ENCODE data around the gene CITED4.

Gene CITED4

DNA sequence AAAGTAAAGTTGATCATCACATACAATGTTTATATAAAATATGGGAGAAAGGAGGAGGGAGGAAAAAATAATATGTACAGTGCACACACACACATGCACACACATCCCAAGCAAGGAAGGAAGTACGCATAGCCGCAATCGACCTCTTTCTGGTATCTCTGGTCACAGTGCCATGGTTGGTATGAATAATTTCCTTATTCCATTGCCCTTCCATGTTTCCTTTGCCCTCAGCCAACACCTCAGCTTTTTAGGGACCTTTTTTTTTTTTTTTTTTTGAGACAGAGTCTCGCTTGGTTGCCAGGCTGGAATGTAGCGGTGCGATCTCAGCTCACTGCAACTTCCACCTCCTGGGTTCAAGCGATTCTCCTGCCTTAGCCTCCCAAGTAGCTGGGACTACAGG lies 20.6 kb downstream of the CITED4 start:
- no peak overlapping the region for H3K4me2 ChIP-seq (ENCODE audit: low read length)
- no peaks in the 10 kb centered on the region for H3F3A ChIP-seq (ENCODE audit: insufficient read depth, low read length)
- no peak overlapping the region for H3K27ac ChIP-seq (ENCODE audit: low read depth, low read length, poor library complexity, severe bottlenecking)
- H3K4me1 ChIP-seq (ENCODE audit: insufficient read depth, low read length, severe bottlenecking) = no peaks in the 10 kb centered on the region
- peaks cover 6% of the 10 kb centered on the region; the same call in 1 of the 2 replicates for H3K27me3 ChIP-seq (ENCODE audit: insufficient read depth, low read length)
- H2AFZ ChIP-seq (ENCODE audit: low read length) = no peak overlapping the region
- H3K79me2 ChIP-seq (ENCODE audit: insufficient read depth, low read length) = no peaks in the 10 kb centered on the region
- no peak overlapping the region for H3K9ac ChIP-seq (ENCODE audit: low read length)
- H3K4me3 ChIP-seq (ENCODE audit: low read depth, low read length, poor library complexity, severe bottlenecking) = no peak overlapping the region
- TF ChIP-seq, protein P1, sequence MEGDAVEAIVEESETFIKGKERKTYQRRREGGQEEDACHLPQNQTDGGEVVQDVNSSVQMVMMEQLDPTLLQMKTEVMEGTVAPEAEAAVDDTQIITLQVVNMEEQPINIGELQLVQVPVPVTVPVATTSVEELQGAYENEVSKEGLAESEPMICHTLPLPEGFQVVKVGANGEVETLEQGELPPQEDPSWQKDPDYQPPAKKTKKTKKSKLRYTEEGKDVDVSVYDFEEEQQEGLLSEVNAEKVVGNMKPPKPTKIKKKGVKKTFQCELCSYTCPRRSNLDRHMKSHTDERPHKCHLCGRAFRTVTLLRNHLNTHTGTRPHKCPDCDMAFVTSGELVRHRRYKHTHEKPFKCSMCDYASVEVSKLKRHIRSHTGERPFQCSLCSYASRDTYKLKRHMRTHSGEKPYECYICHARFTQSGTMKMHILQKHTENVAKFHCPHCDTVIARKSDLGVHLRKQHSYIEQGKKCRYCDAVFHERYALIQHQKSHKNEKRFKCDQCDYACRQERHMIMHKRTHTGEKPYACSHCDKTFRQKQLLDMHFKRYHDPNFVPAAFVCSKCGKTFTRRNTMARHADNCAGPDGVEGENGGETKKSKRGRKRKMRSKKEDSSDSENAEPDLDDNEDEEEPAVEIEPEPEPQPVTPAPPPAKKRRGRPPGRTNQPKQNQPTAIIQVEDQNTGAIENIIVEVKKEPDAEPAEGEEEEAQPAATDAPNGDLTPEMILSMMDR (IDR thresholded peaks at IDR 0.05; ENCODE audit: low read length) = no peak
- no peak for TF ChIP-seq EZH2 (IDR thresholded peaks at IDR 0.05; ENCODE audit: borderline replicate concordance, low read length)
- no peaks in the 10 kb centered on the region for H4K20me1 ChIP-seq (ENCODE audit: insufficient read depth, low read length)
- H3K36me3 ChIP-seq (ENCODE audit: insufficient read depth, low read length) = no peaks in the 10 kb centered on the region
- H3K9me3 ChIP-seq (ENCODE audit: low read length) = no peaks in the 10 kb centered on the region
- no peaks in the 10 kb centered on the region for H3K9me2 ChIP-seq (ENCODE audit: low read depth, low read length)

DNA sequence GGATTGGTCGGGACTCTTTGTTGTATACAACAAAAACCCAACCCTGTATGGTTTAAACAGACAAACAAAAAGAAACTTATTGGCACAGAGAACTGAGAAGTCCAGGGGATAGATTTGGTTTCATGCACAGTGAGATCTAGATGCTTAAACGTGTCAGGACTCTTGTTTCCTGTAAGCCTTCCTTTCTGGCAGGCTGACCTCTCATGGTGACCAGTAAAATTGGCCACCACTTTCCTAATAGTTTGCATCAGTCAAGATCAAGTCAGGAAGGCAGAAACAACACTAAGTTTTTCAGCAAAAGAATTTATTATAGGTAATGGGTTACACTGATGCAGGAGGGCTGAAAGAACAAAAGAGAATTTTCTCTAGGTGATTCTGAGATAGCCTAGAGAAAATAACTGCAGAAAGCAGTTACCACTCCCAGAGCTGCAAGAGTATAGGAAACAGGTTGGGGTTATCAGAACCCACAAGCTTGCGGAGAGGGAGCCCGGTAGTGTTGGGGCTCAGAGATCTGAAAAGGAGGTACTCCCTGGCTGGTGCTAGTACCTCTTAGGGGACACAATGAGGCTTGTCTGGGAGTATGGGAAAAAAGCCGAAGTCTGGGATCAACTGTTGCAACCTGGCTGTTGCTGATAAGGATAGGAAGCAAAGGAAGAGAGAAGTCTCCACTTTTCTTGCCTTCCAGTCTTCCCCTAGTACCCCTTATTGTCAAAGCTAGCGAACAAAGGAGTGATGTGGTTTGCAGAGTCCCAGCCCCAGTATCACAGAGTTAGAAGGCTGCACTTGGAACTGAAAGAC lies 21.4 kb downstream of the CITED4 start:
- Histone ChIP-seq H3K4me1 (ENCODE audit: insufficient read depth, low read length, severe bottlenecking) (no peaks in the 10 kb centered on the region), H4K20me1 (ENCODE audit: insufficient read depth, low read length) (no peaks in the 10 kb centered on the region), H3K4me2 (ENCODE audit: low read length) (no peak overlapping the region), H3K9ac (ENCODE audit: low read length) (no peak overlapping the region), H3F3A (ENCODE audit: insufficient read depth, low read length) (no peaks in the 10 kb centered on the region), H3K27me3 (ENCODE audit: insufficient read depth, low read length) (peaks cover 6% of the 10 kb centered on the region; the same call in 1 of the 2 replicates), H3K27ac (ENCODE audit: low read depth, low read length, poor library complexity, severe bottlenecking) (no peak overlapping the region), H3K4me3 (ENCODE audit: low read depth, low read length, poor library complexity, severe bottlenecking) (no peak overlapping the region), H3K9me2 (ENCODE audit: low read depth, low read length) (no peaks in the 10 kb centered on the region), H2AFZ (ENCODE audit: low read length) (no peak overlapping the region), H3K36me3 (ENCODE audit: insufficient read depth, low read length) (no peaks in the 10 kb centered on the region), H3K9me3 (ENCODE audit: low read length) (no peaks in the 10 kb centered on the region), H3K79me2 (ENCODE audit: insufficient read depth, low read length) (no peaks in the 10 kb centered on the region)
- TF ChIP-seq, protein P1 (IDR thresholded peaks at IDR 0.05; ENCODE audit: low read length) = no peak
- no peak for TF ChIP-seq EZH2 (IDR thresholded peaks at IDR 0.05; ENCODE audit: borderline replicate concordance, low read length)

DNA sequence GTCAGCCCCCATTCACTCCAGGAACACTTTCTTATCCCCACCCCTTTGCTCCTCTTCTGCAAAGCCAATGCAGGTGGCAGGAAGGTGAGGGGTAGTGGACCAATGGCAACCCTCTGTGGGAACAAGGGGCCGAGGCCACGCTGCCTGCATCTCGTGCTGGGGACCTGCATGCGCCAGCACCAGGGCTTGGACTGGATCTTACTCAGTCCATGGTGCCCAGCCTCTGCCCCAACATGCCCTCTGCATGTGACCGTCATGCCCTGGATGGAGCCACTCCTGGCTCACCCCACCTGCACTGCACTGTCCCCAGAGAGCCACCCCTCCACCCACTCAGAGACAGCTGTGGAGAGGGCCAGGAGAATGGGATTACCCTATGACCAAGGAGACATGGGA lies 22.2 kb downstream of the CITED4 start:
- no peak overlapping the region for H3K4me2 ChIP-seq (ENCODE audit: low read length)
- TF ChIP-seq, protein P1 (IDR thresholded peaks at IDR 0.05; ENCODE audit: low read length) = no peak
- no peak for TF ChIP-seq EZH2 (IDR thresholded peaks at IDR 0.05; ENCODE audit: borderline replicate concordance, low read length)
- no peak overlapping the region for H3K9ac ChIP-seq (ENCODE audit: low read length)

More for the DNA sequence above, 22.2 kb downstream of the CITED4 start:
- Histone ChIP-seq H3K27ac (ENCODE audit: low read depth, low read length, poor library complexity, severe bottlenecking) (no peak overlapping the region), H3F3A (ENCODE audit: insufficient read depth, low read length) (no peaks in the 10 kb centered on the region), H3K9me3 (ENCODE audit: low read length) (no peaks in the 10 kb centered on the region), H4K20me1 (ENCODE audit: insufficient read depth, low read length) (no peaks in the 10 kb centered on the region), H3K9me2 (ENCODE audit: low read depth, low read length) (no peaks in the 10 kb centered on the region), H3K36me3 (ENCODE audit: insufficient read depth, low read length) (no peaks in the 10 kb centered on the region), H3K4me1 (ENCODE audit: insufficient read depth, low read length, severe bottlenecking) (no peaks in the 10 kb centered on the region), H3K4me3 (ENCODE audit: low read depth, low read length, poor library complexity, severe bottlenecking) (no peak overlapping the region), H3K79me2 (ENCODE audit: insufficient read depth, low read length) (no peaks in the 10 kb centered on the region), H3K27me3 (ENCODE audit: insufficient read depth, low read length) (peaks cover 6% of the 10 kb centered on the region; the same call in 1 of the 2 replicates), H2AFZ (ENCODE audit: low read length) (no peak overlapping the region)
